Activated CD8-positive, alpha-beta memory T cell treated with anti-CD3 and anti-CD28 coated beads for 24 hours (primary cell): Measurements from ENCODE around the gene HOXB1.
"Not testable (repeated sequence)": the region's sequence is repeated elsewhere in the genome, so short reads cannot be mapped to it uniquely, and the experiment has no call there.

Experiments
- DNase-seq: peaks from one replicate; pipeline ENCODE4 v3.0.0-alpha.2; 2020

Gene HOXB1

GRCh38 chr17:48541577-48542113 is 10.8 kb upstream of the HOXB1 start:
- DNase-seq: peak; percentile 80

- DNase-seq: no peak
Observed at GRCh38 chr17:48541036-48541576, 10.3 kb upstream of the HOXB1 start.

- DNase-seq: no peak
Observed at GRCh38 chr17:48540213-48540612, 9.4 kb upstream of the HOXB1 start.

GRCh38 chr17:48539177-48539576 is 8.4 kb upstream of the HOXB1 start:
- DNase-seq: no peak

- DNase-seq: no peak
Observed at GRCh38 chr17:48537316-48537715, 6.5 kb upstream of the HOXB1 start.

- not testable (repeated sequence) for DNase-seq
Observed at GRCh38 chr17:48535793-48536559, 5.2 kb upstream of the HOXB1 start.

- no peak for DNase-seq
Observed at GRCh38 chr17:48532261-48532660, 1.4 kb upstream of the HOXB1 start.

- DNase-seq: no peak
Observed at GRCh38 chr17:48530208-48530886, 464 bp downstream of the HOXB1 start.

GRCh38 chr17:48529683-48530009 is 1.2 kb downstream of the HOXB1 start:
- DNase-seq: no peak

- no peak for DNase-seq
Observed at GRCh38 chr17:48528936-48529682, 1.7 kb downstream of the HOXB1 start.

GRCh38 chr17:48528153-48528935 is 2.5 kb downstream of the HOXB1 start:
- no peak for DNase-seq

- DNase-seq: no peak
Observed at GRCh38 chr17:48527547-48527932, 3.3 kb downstream of the HOXB1 start.

- no peak for DNase-seq
Observed at GRCh38 chr17:48526608-48527546, 3.9 kb downstream of the HOXB1 start.

- DNase-seq: no peak
Observed at GRCh38 chr17:48523010-48523409, 7.8 kb downstream of the HOXB1 start.

- no peak for DNase-seq
Observed at GRCh38 chr17:48522031-48522653, 8.7 kb downstream of the HOXB1 start.

- no peak for DNase-seq
Observed at GRCh38 chr17:48520631-48521079, 10.2 kb downstream of the HOXB1 start.

- no peak for DNase-seq
Observed at GRCh38 chr17:48519427-48519826, 11.4 kb downstream of the HOXB1 start.

- DNase-seq: no peak
Observed at GRCh38 chr17:48517478-48517877, 13.3 kb downstream of the HOXB1 start.

GRCh38 chr17:48515925-48516900 is 14.6 kb downstream of the HOXB1 start:
- DNase-seq: no peak

- DNase-seq: no peak
Observed at GRCh38 chr17:48514477-48514876, 16.3 kb downstream of the HOXB1 start.
